Umbilical cord (tissue), 2 donors: ENCODE results near the gene TMEM101. TPM values are rescaled to one million over a fixed set of nuclear protein-coding genes. Genes with fewer than 3 reads are reported as not detected.
"Not testable (repeated sequence)": the region's sequence is repeated elsewhere in the genome, so short reads cannot be mapped to it uniquely, and the experiment has no call there.

Experiments used
- DNase-seq: peaks from one replicate; pipeline ENCODE4 v3.0.0-alpha.2; 2015; ENCODE audit warnings: low spot score
- total RNA-seq: library from RNA; depleted of rRNA; stranded (reverse); fragments of >200 nt; gene quantifications from one replicate; pipeline ENCODE4 v1.2.3, GENCODE V29; 2014; ENCODE audit warnings: low replicate concordance; ENCODE audit not compliant: insufficient read depth

TMEM101 gene
- total RNA-seq, 1 donor from 2014 or later = 47.2 TPM

- DNase-seq = no peak
Measured at GRCh38 chr17:44000871-44001460, 13.8 kb downstream of the TMEM101 start.

- no peak for DNase-seq
Measured at GRCh38 chr17:44000141-44000860, 14.5 kb downstream of the TMEM101 start.

- no peak for DNase-seq
Measured at GRCh38 chr17:43999024-43999423, 15.7 kb downstream of the TMEM101 start.

- no peak for DNase-seq
Measured at GRCh38 chr17:43998552-43998951, 16.2 kb downstream of the TMEM101 start.

- not testable (repeated sequence) for DNase-seq
Measured at GRCh38 chr17:43997180-43997579, 17.6 kb downstream of the TMEM101 start.

- DNase-seq = no peak
Measured at GRCh38 chr17:43995150-43995471, 19.7 kb downstream of the TMEM101 start.

GRCh38 chr17:43994272-43995149, 20.3 kb downstream of the TMEM101 start:
- DNase-seq = peak; percentile 29

GRCh38 chr17:43992641-43993040, 22.1 kb downstream of the TMEM101 start:
- no peak for DNase-seq

GRCh38 chr17:43988301-43988700, 26.5 kb downstream of the TMEM101 start:
- no peak for DNase-seq

GRCh38 chr17:43987131-43988021, 27.4 kb downstream of the TMEM101 start:
- no peak for DNase-seq

- no peak for DNase-seq
Measured at GRCh38 chr17:43986225-43986981, 28.4 kb downstream of the TMEM101 start.

- DNase-seq = no peak
Measured at GRCh38 chr17:43984521-43984920, 30.2 kb downstream of the TMEM101 start.

- DNase-seq = no peak
Measured at GRCh38 chr17:43983515-43984411, 31.0 kb downstream of the TMEM101 start.

GRCh38 chr17:43983196-43983514, 31.6 kb downstream of the TMEM101 start:
- DNase-seq = no peak

GRCh38 chr17:43982171-43982570, 32.6 kb downstream of the TMEM101 start:
- DNase-seq = no peak

GRCh38 chr17:43979671-43980070, 35.1 kb downstream of the TMEM101 start:
- DNase-seq = no peak

GRCh38 chr17:43979011-43979410, 35.8 kb downstream of the TMEM101 start:
- no peak for DNase-seq

GRCh38 chr17:43978078-43978477, 36.7 kb downstream of the TMEM101 start:
- no peak for DNase-seq

- no peak for DNase-seq
Measured at GRCh38 chr17:43976963-43977837, 37.6 kb downstream of the TMEM101 start.
